ENCODE data around the gene RNASE7. TPM values are rescaled to one million over a fixed set of nuclear protein-coding genes. Genes with fewer than 3 reads are reported as not detected.

Gene RNASE7
- polyA plus RNA-seq, 1 of the 3 experiments (the other 2 are of a cell fraction) = not detected

DNA sequence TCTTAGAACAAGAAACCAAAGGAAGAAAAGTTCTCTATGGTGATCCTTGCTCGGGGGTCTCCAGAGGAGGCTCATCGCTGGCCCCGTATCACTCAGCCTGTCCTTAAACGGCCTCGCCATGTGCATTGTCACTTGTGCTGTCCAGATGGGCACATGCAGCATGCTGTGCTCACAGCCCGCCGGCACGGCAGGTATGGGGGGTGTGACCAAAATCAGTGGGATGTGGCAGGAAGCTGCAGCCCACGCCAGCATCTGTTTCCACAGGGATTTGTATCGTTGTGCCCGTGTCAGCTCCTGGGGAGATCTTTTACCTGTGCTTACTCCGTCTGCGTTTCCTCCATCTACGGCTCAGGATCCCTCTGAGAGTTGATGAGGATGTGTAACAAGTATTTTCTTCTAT, 45.6 kb upstream of the RNASE7 start:
- peaks cover 3 to 5% of the 10 kb centered on the region in 2 experiments; a peak in 2 of 4 replicates for H3K4me1 ChIP-seq (ENCODE audit: control insufficient read depth in 1 of 2, insufficient read depth in 2 of 2, low read depth in 1 of 2, low read length in 1 of 2)
- no peaks in the 10 kb centered on the region for H3K9me2 ChIP-seq
- peaks cover 9% of the 10 kb centered on the region for H3F3A ChIP-seq (replicated peaks; ENCODE audit: insufficient read depth)
- H3K4me2 ChIP-seq = no peak overlapping the region
- DNase-seq = no peak
- H3K27ac ChIP-seq (ENCODE audit: low read depth in 2 of 2, low read length in 1 of 2) = no peak overlapping the region
- no peak overlapping the region for H3K4me3 ChIP-seq (ENCODE audit: low read depth in 2 of 2, low read length in 1 of 2)
- no peaks in the 10 kb centered on the region for H3K27me3 ChIP-seq (ENCODE audit: insufficient read depth)
- TF ChIP-seq, protein P1, sequence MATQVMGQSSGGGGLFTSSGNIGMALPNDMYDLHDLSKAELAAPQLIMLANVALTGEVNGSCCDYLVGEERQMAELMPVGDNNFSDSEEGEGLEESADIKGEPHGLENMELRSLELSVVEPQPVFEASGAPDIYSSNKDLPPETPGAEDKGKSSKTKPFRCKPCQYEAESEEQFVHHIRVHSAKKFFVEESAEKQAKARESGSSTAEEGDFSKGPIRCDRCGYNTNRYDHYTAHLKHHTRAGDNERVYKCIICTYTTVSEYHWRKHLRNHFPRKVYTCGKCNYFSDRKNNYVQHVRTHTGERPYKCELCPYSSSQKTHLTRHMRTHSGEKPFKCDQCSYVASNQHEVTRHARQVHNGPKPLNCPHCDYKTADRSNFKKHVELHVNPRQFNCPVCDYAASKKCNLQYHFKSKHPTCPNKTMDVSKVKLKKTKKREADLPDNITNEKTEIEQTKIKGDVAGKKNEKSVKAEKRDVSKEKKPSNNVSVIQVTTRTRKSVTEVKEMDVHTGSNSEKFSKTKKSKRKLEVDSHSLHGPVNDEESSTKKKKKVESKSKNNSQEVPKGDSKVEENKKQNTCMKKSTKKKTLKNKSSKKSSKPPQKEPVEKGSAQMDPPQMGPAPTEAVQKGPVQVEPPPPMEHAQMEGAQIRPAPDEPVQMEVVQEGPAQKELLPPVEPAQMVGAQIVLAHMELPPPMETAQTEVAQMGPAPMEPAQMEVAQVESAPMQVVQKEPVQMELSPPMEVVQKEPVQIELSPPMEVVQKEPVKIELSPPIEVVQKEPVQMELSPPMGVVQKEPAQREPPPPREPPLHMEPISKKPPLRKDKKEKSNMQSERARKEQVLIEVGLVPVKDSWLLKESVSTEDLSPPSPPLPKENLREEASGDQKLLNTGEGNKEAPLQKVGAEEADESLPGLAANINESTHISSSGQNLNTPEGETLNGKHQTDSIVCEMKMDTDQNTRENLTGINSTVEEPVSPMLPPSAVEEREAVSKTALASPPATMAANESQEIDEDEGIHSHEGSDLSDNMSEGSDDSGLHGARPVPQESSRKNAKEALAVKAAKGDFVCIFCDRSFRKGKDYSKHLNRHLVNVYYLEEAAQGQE (IDR thresholded peaks at IDR 0.05; ENCODE audit: low read depth, low read length) = no peak
- TF ChIP-seq, protein P2, sequence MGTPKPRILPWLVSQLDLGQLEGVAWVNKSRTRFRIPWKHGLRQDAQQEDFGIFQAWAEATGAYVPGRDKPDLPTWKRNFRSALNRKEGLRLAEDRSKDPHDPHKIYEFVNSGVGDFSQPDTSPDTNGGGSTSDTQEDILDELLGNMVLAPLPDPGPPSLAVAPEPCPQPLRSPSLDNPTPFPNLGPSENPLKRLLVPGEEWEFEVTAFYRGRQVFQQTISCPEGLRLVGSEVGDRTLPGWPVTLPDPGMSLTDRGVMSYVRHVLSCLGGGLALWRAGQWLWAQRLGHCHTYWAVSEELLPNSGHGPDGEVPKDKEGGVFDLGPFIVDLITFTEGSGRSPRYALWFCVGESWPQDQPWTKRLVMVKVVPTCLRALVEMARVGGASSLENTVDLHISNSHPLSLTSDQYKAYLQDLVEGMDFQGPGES (IDR thresholded peaks at IDR 0.05; ENCODE audit: low read depth, low read length) = no peak
- TF ChIP-seq RFX5 (IDR thresholded peaks at IDR 0.05; ENCODE audit: low read length) (no peak), RAD21 (IDR thresholded peaks at IDR 0.05; ENCODE audit: low read length) (no peak), MEF2A (IDR thresholded peaks at IDR 0.05; ENCODE audit: borderline replicate concordance, low read depth) (no peak), POLR2AphosphoS5 (IDR thresholded peaks at IDR 0.05; ENCODE audit: low read depth, low read length) (no peak), SMC3 (IDR thresholded peaks at IDR 0.05; ENCODE audit: low read depth, low read length) (no peak), YY1 (IDR thresholded peaks at IDR 0.05; ENCODE audit: low read depth) (no peak), GATA2 (CRISPR knock-in tag; IDR thresholded peaks at IDR 0.05) (no peak), RXRA (IDR thresholded peaks at IDR 0.05; ENCODE audit: borderline replicate concordance, low read depth) (no peak)
- TF ChIP-seq, protein P3, sequence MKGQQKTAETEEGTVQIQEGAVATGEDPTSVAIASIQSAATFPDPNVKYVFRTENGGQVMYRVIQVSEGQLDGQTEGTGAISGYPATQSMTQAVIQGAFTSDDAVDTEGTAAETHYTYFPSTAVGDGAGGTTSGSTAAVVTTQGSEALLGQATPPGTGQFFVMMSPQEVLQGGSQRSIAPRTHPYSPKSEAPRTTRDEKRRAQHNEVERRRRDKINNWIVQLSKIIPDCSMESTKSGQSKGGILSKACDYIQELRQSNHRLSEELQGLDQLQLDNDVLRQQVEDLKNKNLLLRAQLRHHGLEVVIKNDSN (IDR thresholded peaks at IDR 0.05; ENCODE audit: borderline replicate concordance, low read depth) = no peak
- TF ChIP-seq, protein P4, sequence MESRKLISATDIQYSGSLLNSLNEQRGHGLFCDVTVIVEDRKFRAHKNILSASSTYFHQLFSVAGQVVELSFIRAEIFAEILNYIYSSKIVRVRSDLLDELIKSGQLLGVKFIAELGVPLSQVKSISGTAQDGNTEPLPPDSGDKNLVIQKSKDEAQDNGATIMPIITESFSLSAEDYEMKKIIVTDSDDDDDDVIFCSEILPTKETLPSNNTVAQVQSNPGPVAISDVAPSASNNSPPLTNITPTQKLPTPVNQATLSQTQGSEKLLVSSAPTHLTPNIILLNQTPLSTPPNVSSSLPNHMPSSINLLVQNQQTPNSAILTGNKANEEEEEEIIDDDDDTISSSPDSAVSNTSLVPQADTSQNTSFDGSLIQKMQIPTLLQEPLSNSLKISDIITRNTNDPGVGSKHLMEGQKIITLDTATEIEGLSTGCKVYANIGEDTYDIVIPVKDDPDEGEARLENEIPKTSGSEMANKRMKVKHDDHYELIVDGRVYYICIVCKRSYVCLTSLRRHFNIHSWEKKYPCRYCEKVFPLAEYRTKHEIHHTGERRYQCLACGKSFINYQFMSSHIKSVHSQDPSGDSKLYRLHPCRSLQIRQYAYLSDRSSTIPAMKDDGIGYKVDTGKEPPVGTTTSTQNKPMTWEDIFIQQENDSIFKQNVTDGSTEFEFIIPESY (IDR thresholded peaks at IDR 0.05; ENCODE audit: borderline replicate concordance, low read depth) = no peak
- TF ChIP-seq, protein P5, sequence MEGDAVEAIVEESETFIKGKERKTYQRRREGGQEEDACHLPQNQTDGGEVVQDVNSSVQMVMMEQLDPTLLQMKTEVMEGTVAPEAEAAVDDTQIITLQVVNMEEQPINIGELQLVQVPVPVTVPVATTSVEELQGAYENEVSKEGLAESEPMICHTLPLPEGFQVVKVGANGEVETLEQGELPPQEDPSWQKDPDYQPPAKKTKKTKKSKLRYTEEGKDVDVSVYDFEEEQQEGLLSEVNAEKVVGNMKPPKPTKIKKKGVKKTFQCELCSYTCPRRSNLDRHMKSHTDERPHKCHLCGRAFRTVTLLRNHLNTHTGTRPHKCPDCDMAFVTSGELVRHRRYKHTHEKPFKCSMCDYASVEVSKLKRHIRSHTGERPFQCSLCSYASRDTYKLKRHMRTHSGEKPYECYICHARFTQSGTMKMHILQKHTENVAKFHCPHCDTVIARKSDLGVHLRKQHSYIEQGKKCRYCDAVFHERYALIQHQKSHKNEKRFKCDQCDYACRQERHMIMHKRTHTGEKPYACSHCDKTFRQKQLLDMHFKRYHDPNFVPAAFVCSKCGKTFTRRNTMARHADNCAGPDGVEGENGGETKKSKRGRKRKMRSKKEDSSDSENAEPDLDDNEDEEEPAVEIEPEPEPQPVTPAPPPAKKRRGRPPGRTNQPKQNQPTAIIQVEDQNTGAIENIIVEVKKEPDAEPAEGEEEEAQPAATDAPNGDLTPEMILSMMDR (IDR thresholded peaks at IDR 0.05) = no peak
- no peak overlapping the region for H3K9ac ChIP-seq
- ChIA-PET POLR2A (no interaction called here), CTCF (interaction anchor here (0.9 to 8.8 kb wide), 5 partner anchors 18 to 107 kb away, joined by 3 to 54 read pairs (median 19); no protein-coding TSS in a partner anchor)
- H4K20me1 ChIP-seq (ENCODE audit: insufficient read depth) = 0 out of 2 replicates have a peak, but pooled peaks cover 5% of the 10 kb centered on the region
- H3K9me3 ChIP-seq = no peaks in the 10 kb centered on the region
- H3K79me2 ChIP-seq (ENCODE audit: insufficient read depth) = peaks cover 14% of the 10 kb centered on the region; the same call in 1 of the 2 replicates
- 96% methylated on average over 10 of the region's 14 CpGs for WGBS (ENCODE audit: low lambda C conversion rate)
- H2AFZ ChIP-seq (ENCODE audit: low read depth) = no peak overlapping the region
- peaks cover 34 to 54% of the 10 kb centered on the region in 2 experiments for H3K36me3 ChIP-seq (replicated peaks in 1 of 2; ENCODE audit: control insufficient read depth in 1 of 2, insufficient read depth in 2 of 2, low read length in 1 of 2)
